ENCODE results near the gene NSFL1C. TPM values are rescaled to one million over a fixed set of nuclear protein-coding genes. Genes with fewer than 3 reads are reported as not detected.

The NSFL1C gene
- total and polyA plus RNA-seq, 9 of the 15 experiments (the other 6 are each of a cell fraction or from before 2014, with no cell fraction given): 20.8 to 119 (median 47.0) TPM

GRCh38 chr20:1466211-1467081 is at the start of gene NSFL1C (continued):
- no peak for TF ChIP-seq SETDB1 (IDR thresholded peaks at IDR 0.05; ENCODE audit: low read length)
- TF ChIP-seq RBM39 (optimal IDR thresholded peaks at IDR 0.05; ENCODE audit: low read depth, low read length): no peak
- TF ChIP-seq ZNF830 (CRISPR knock-in tag; IDR thresholded peaks at IDR 0.05): no peak
- TF ChIP-seq, protein P1, sequence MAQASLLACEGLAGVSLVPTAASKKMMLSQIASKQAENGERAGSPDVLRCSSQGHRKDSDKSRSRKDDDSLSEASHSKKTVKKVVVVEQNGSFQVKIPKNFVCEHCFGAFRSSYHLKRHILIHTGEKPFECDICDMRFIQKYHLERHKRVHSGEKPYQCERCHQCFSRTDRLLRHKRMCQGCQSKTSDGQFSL (CRISPR knock-in tag; IDR thresholded peaks at IDR 0.05): peak; percentile 82; the same call in 1 of the 2 replicates
- TF ChIP-seq, protein P1 (tag; IDR thresholded peaks at IDR 0.05): no peak
- TF ChIP-seq, protein P2, sequence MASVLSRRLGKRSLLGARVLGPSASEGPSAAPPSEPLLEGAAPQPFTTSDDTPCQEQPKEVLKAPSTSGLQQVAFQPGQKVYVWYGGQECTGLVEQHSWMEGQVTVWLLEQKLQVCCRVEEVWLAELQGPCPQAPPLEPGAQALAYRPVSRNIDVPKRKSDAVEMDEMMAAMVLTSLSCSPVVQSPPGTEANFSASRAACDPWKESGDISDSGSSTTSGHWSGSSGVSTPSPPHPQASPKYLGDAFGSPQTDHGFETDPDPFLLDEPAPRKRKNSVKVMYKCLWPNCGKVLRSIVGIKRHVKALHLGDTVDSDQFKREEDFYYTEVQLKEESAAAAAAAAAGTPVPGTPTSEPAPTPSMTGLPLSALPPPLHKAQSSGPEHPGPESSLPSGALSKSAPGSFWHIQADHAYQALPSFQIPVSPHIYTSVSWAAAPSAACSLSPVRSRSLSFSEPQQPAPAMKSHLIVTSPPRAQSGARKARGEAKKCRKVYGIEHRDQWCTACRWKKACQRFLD (CRISPR knock-in tag; IDR thresholded peaks at IDR 0.05): no peak
- no peak for TF ChIP-seq SLC30A9 (CRISPR knock-in tag; IDR thresholded peaks at IDR 0.05)
- TF ChIP-seq POLR2G (IDR thresholded peaks at IDR 0.05; ENCODE audit: low read depth, low read length): peak; percentile 86
- TF ChIP-seq ZBTB7A (IDR thresholded peaks at IDR 0.05; ENCODE audit: borderline replicate concordance, control insufficient read depth, low read depth, low read length): peak; percentile 55; the same call in 1 of the 2 replicates
- TF ChIP-seq PTRF (tag; IDR thresholded peaks at IDR 0.05): no peak
- TF ChIP-seq, protein P3, sequence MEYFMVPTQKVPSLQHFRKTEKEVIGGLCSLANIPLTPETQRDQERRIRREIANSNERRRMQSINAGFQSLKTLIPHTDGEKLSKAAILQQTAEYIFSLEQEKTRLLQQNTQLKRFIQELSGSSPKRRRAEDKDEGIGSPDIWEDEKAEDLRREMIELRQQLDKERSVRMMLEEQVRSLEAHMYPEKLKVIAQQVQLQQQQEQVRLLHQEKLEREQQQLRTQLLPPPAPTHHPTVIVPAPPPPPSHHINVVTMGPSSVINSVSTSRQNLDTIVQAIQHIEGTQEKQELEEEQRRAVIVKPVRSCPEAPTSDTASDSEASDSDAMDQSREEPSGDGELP (CRISPR knock-in tag; IDR thresholded peaks at IDR 0.05; ENCODE audit: borderline replicate concordance): peak; percentile 92
- TF ChIP-seq CC2D1A (IDR thresholded peaks at IDR 0.05): no peak
- no peak for TF ChIP-seq MYBL2 (IDR thresholded peaks at IDR 0.05; ENCODE audit: low read depth)
- TF ChIP-seq MYBL2 (CRISPR knock-in tag; IDR thresholded peaks at IDR 0.05; ENCODE audit: borderline replicate concordance): no peak
- no peak for TF ChIP-seq TOE1 (IDR thresholded peaks at IDR 0.05; ENCODE audit: borderline replicate concordance)
- 0 out of 2 replicates have a peak, but pooled peaks have one; percentile 82 for TF ChIP-seq TOE1 (CRISPR knock-in tag; IDR thresholded peaks at IDR 0.05; ENCODE audit: borderline replicate concordance, low read depth)
- peak; percentile 93 for TF ChIP-seq GABPA (tag; conservative IDR thresholded peaks at IDR 0.05; ENCODE audit: low read depth)
- no peak for TF ChIP-seq EWSR1 (IDR thresholded peaks at IDR 0.05; ENCODE audit: borderline replicate concordance, low read depth, partially characterized antibody)
- TF ChIP-seq ZNF696 (CRISPR knock-in tag; conservative IDR thresholded peaks at IDR 0.05): no peak
- peak; percentile 77 for TF ChIP-seq ZFP91 (CRISPR knock-in tag; IDR thresholded peaks at IDR 0.05)
- TF ChIP-seq U2AF1 (optimal IDR thresholded peaks at IDR 0.05; ENCODE audit: low read depth, low read length): peak; percentile 51
- no peak for TF ChIP-seq MCM2 (IDR thresholded peaks at IDR 0.05; ENCODE audit: low read depth)
- peak; percentile 38; the same call in 1 of the 2 replicates for TF ChIP-seq NCOA6 (IDR thresholded peaks at IDR 0.05)
